Neural progenitor cell (in vitro differentiated cells): ENCODE results near the gene ITGB5. TPM values are rescaled to one million over a fixed set of nuclear protein-coding genes. Genes with fewer than 3 reads are reported as not detected.

Experiments
- DNase-seq: peaks from one replicate; pipeline ENCODE4 v3.0.0-alpha.2; 2016; ENCODE audit warnings: low spot score
- H2AFZ ChIP-seq: fragments of 200-600 bp; sonication (generic); replicated peaks from 2 replicates; pipeline ENCODE4 v1.6.1; 2016; ENCODE audit warnings: antibody characterized with exemption
- H3F3A ChIP-seq: fragments of 200-600 bp; sonication (generic); 2 replicates; pipeline ENCODE4 v1.6.1; 2016; ENCODE audit warnings: antibody characterized with exemption, low read depth
- H3K27ac ChIP-seq: fragments of 200-600 bp; sonication (generic); 2 replicates; pipeline ENCODE4 v1.5.1; 2016; ENCODE audit warnings: mild to moderate bottlenecking
- H3K27me3 ChIP-seq: fragments of 200-600 bp; sonication (generic); 2 replicates; pipeline ENCODE4 v1.6.1; 2016; ENCODE audit warnings: mild to moderate bottlenecking, moderate library complexity
- H3K36me3 ChIP-seq: fragments of 200-600 bp; sonication (generic); 2 replicates; pipeline ENCODE4 v1.5.1; 2016
- H3K4me1 ChIP-seq: fragments of 200-600 bp; sonication (generic); 2 replicates; pipeline ENCODE4 v1.6.1; 2016; ENCODE audit warnings: mixed run types
- H3K4me2 ChIP-seq: fragments of 200-600 bp; sonication (generic); 2 replicates; pipeline ENCODE4 v1.6.1; 2016
- H3K4me3 ChIP-seq: fragments of 200-600 bp; sonication (generic); 2 replicates; pipeline ENCODE4 v1.5.1; 2016
- H3K79me2 ChIP-seq: fragments of 200-600 bp; sonication (generic); 2 replicates; pipeline ENCODE4 v1.6.1; 2016; ENCODE audit warnings: low read depth
- H3K9ac ChIP-seq: fragments of 200-600 bp; sonication (generic); 2 replicates; pipeline ENCODE4 v1.6.1; 2016
- H3K9me3 ChIP-seq: fragments of 200-600 bp; sonication (generic); 2 replicates; pipeline ENCODE4 v1.5.1; 2016; ENCODE audit warnings: low read depth
- H4K20me1 ChIP-seq: fragments of 200-600 bp; sonication (generic); 2 replicates; pipeline ENCODE4 v1.6.1; 2016; ENCODE audit warnings: low read depth
- H3K27ac Mint-ChIP-seq: 3 replicates; pipeline ENCODE4 v1.8.0; 2021; ENCODE audit warnings: mixed read lengths
- H3K27me3 Mint-ChIP-seq: 2 replicates; pipeline ENCODE4 v1.8.0; 2022; ENCODE audit warnings: low read depth, mild to moderate bottlenecking, inconsistent platforms, moderate library complexity, mixed read lengths; ENCODE audit not compliant: insufficient read depth
- H3K36me3 Mint-ChIP-seq: 3 replicates; pipeline ENCODE4 v1.8.0; 2021; ENCODE audit warnings: mixed read lengths
- H3K4me1 Mint-ChIP-seq: 3 replicates; pipeline ENCODE4 v1.8.0; 2021; ENCODE audit warnings: mixed read lengths
- H3K4me3 Mint-ChIP-seq: 3 replicates; pipeline ENCODE4 v1.8.0; 2021; ENCODE audit warnings: mild to moderate bottlenecking, moderate library complexity, mixed read lengths
- H3K9me3 Mint-ChIP-seq: 3 replicates; pipeline ENCODE4 v1.8.0; 2020; ENCODE audit warnings: mixed read lengths
- EZH2 ChIP-seq: fragments of 200-600 bp; sonication (generic); IDR thresholded peaks from 2 replicates; pipeline ENCODE4 v1.6.1; 2017; ENCODE audit warnings: antibody characterized with exemption, mild to moderate bottlenecking, moderate library complexity
- EZH2phosphoT487 ChIP-seq: fragments of 200-600 bp; sonication (generic); IDR thresholded peaks from 2 replicates; pipeline ENCODE4 v1.6.1; 2017; ENCODE audit warnings: antibody characterized with exemption
- total RNA-seq: library from RNA; depleted of rRNA; stranded (reverse); fragments of >200 nt; gene quantifications from 2 replicates; pipeline ENCODE4 v1.2.3, GENCODE V29; 2015; ENCODE audit warnings: low replicate concordance
- TF ChIP-seq, protein P1 (sequence below): fragments of 200-600 bp; sonication (generic); IDR thresholded peaks from 2 replicates; pipeline ENCODE4 v1.5.1; 2017; ENCODE audit warnings: antibody characterized with exemption, mild to moderate bottlenecking

Gene ITGB5
- total RNA-seq, 1 donor from 2014 or later = 55.8 TPM

GRCh38 chr3:124903896-124904834 lies 17.0 kb upstream of the ITGB5 start:
- no peak overlapping the region for H3K4me3 Mint-ChIP-seq
- H3K4me2 ChIP-seq = no peak overlapping the region
- H3K4me1 ChIP-seq = peaks cover 12% of the 10 kb centered on the region
- no peak overlapping the region for H3K9ac ChIP-seq
- no peaks in the 10 kb centered on the region for H3K9me3 Mint-ChIP-seq
- no peak for DNase-seq
- peaks cover 10% of the 10 kb centered on the region for H3K4me1 Mint-ChIP-seq
- H3K27me3 Mint-ChIP-seq = peaks cover 2% of the 10 kb centered on the region
- no peak overlapping the region for H3K27ac ChIP-seq
- H3K36me3 ChIP-seq = no peaks in the 10 kb centered on the region
- TF ChIP-seq, protein P1, sequence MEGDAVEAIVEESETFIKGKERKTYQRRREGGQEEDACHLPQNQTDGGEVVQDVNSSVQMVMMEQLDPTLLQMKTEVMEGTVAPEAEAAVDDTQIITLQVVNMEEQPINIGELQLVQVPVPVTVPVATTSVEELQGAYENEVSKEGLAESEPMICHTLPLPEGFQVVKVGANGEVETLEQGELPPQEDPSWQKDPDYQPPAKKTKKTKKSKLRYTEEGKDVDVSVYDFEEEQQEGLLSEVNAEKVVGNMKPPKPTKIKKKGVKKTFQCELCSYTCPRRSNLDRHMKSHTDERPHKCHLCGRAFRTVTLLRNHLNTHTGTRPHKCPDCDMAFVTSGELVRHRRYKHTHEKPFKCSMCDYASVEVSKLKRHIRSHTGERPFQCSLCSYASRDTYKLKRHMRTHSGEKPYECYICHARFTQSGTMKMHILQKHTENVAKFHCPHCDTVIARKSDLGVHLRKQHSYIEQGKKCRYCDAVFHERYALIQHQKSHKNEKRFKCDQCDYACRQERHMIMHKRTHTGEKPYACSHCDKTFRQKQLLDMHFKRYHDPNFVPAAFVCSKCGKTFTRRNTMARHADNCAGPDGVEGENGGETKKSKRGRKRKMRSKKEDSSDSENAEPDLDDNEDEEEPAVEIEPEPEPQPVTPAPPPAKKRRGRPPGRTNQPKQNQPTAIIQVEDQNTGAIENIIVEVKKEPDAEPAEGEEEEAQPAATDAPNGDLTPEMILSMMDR = no peak
- no peak for TF ChIP-seq EZH2
- TF ChIP-seq EZH2phosphoT487 = no peak
- no peaks in the 10 kb centered on the region for H3K9me3 ChIP-seq
- H4K20me1 ChIP-seq = no peaks in the 10 kb centered on the region
- H2AFZ ChIP-seq = no peak overlapping the region
- H3K27ac Mint-ChIP-seq = no peak overlapping the region
- H3K79me2 ChIP-seq = no peaks in the 10 kb centered on the region
- no peaks in the 10 kb centered on the region for H3K36me3 Mint-ChIP-seq
- no peaks in the 10 kb centered on the region for H3K27me3 ChIP-seq
- H3K4me3 ChIP-seq = no peak overlapping the region
- peaks cover 27% of the 10 kb centered on the region for H3F3A ChIP-seq

DNA sequence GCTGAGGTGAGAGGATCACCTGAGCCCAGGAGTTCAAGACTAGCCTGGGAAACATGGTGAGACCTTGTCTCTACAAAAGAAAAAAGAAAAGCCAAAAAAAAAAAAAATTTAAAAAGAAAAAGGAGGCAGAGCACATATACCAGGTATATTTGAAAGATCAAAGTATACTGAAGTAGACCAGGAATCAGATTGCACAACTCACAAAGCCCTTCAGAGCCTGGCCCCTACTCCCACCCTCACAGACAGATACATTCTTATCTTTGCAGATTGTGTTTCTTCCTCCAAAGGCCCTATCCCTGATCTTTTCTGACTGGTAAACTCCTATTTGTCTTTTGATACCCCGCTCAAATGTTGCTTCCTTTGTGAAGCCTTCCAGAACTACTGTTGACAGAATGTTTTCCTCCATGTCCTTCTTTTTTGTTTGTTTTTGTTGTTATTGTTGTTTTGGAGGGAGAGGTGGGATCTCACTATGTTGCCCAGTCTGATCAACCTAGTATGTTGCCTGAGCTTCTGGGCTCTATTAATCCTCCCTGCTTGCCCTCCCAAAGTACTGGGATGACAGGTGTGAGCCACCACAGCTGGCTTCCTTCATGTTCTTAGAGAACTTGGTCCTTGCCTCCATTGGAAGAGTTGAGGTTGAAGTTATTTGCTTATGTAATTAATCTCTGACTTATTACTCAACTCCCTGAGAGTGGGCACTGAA lies 9.8 kb upstream of the ITGB5 start:
- no peaks in the 10 kb centered on the region for H3K4me1 Mint-ChIP-seq
- H3K4me1 ChIP-seq = no peaks in the 10 kb centered on the region
- H3K9me3 ChIP-seq = no peaks in the 10 kb centered on the region
- H3K36me3 Mint-ChIP-seq = no peaks in the 10 kb centered on the region
- H3K4me3 Mint-ChIP-seq = no peak overlapping the region
- no peak for DNase-seq
- peaks cover 8% of the 10 kb centered on the region for H3K27me3 Mint-ChIP-seq
- no peaks in the 10 kb centered on the region for H4K20me1 ChIP-seq
- H3K9me3 Mint-ChIP-seq = no peaks in the 10 kb centered on the region
- no peaks in the 10 kb centered on the region for H3K36me3 ChIP-seq
- H3K27me3 ChIP-seq = no peaks in the 10 kb centered on the region
- H2AFZ ChIP-seq = no peak overlapping the region
- H3K27ac Mint-ChIP-seq = no peak overlapping the region
- no peak overlapping the region for H3K27ac ChIP-seq
- no peaks in the 10 kb centered on the region for H3F3A ChIP-seq
- H3K4me2 ChIP-seq = no peak overlapping the region
- H3K9ac ChIP-seq = no peak overlapping the region
- no peak overlapping the region for H3K4me3 ChIP-seq
- no peaks in the 10 kb centered on the region for H3K79me2 ChIP-seq
- TF ChIP-seq, protein P1 = no peak
- TF ChIP-seq EZH2phosphoT487 (no peak), EZH2 (no peak)

DNA sequence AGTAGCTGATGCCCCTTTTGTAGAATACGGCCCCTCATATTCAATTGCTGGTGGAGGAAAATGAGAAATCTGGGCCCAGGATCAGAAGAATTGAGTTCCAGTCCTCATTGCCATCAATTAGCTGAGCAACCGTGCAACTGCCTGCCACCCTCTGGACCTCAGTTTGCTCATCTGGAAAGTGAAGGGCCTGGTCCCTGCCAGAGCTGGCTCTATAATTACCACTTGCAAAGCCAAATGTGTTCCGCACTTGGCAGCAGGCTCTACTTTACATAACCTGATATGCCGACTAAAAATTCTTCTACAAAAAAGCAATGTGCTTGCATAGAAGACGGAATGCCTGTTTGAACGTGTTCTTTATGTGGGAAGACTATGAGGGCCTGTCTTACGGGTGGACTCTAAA lies 8.6 kb upstream of the ITGB5 start:
- no peak for DNase-seq
- Mint-ChIP-seq H3K36me3 (no peaks in the 10 kb centered on the region), H3K27ac (no peak overlapping the region), H3K4me3 (no peak overlapping the region), H3K9me3 (no peaks in the 10 kb centered on the region), H3K27me3 (peaks cover 10% of the 10 kb centered on the region), H3K4me1 (no peaks in the 10 kb centered on the region)
- no peak for TF ChIP-seq EZH2phosphoT487
- TF ChIP-seq, protein P1 = no peak
- TF ChIP-seq EZH2 = no peak
- Histone ChIP-seq H3K36me3 (no peaks in the 10 kb centered on the region), H4K20me1 (no peaks in the 10 kb centered on the region), H3K9ac (no peak overlapping the region), H3K9me3 (no peaks in the 10 kb centered on the region), H3K27me3 (no peaks in the 10 kb centered on the region), H3F3A (no peaks in the 10 kb centered on the region), H3K4me3 (no peak overlapping the region), H3K27ac (no peak overlapping the region), H3K4me2 (no peak overlapping the region), H3K79me2 (no peaks in the 10 kb centered on the region), H3K4me1 (no peaks in the 10 kb centered on the region), H2AFZ (no peak overlapping the region)
